Stimulated activated CD4-positive, alpha-beta T cell treated with anti-CD3 and anti-CD28 coated beads, Interleukin-1b, Interleukin-23, amount 100 ng/mL, for 1 hour (primary cell): ENCODE results near the gene CEP128.

Experiments
- DNase-seq, 2 donors: peaks; one replicate each; pipeline ENCODE4 v3.0.0-alpha.2; 2020; ENCODE audit warnings: low read depth in 2 of 2

CEP128 gene

GRCh38 chr14:80941241-80942185 lies at the start of gene CEP128:
TSS of gene CEP128 (minus strand) at chr14:80941738.
- DNase-seq, result peak; percentile 50 to 66

- no peak for DNase-seq
These were observed 47.3 kb upstream of the CEP128 start for GRCh38 chr14:80988735-80989429.

GRCh38 chr14:80988192-80988591 lies 46.7 kb upstream of the CEP128 start:
- no peak for DNase-seq

- DNase-seq, result peak; percentile 27 to 32
These were observed 45.9 kb upstream of the CEP128 start for GRCh38 chr14:80987235-80988032.

- DNase-seq, result no peak
These were observed 41.2 kb upstream of the CEP128 start for GRCh38 chr14:80982711-80983110.

GRCh38 chr14:80981673-80982072 lies 40.1 kb upstream of the CEP128 start:
- no peak for DNase-seq

GRCh38 chr14:80981156-80981555 lies 39.6 kb upstream of the CEP128 start:
- DNase-seq, result no peak

GRCh38 chr14:80979951-80980350 lies 38.4 kb upstream of the CEP128 start:
- no peak for DNase-seq

GRCh38 chr14:80978403-80978802 lies 36.9 kb upstream of the CEP128 start:
- DNase-seq, result no peak

GRCh38 chr14:80977221-80977620 lies 35.7 kb upstream of the CEP128 start:
- no peak for DNase-seq

- no peak for DNase-seq
These were observed 33.1 kb upstream of the CEP128 start for GRCh38 chr14:80974679-80975078.

GRCh38 chr14:80973931-80974641 lies 32.5 kb upstream of the CEP128 start:
- no peak for DNase-seq

- no peak for DNase-seq
These were observed 23.5 kb upstream of the CEP128 start for GRCh38 chr14:80965037-80965436.

- no peak for DNase-seq
These were observed 18.0 kb upstream of the CEP128 start for GRCh38 chr14:80959496-80959895.

- no peak for DNase-seq
These were observed 17.4 kb upstream of the CEP128 start for GRCh38 chr14:80958939-80959338.

- no peak for DNase-seq
These were observed 16.7 kb upstream of the CEP128 start for GRCh38 chr14:80958226-80958625.

- DNase-seq, result no peak
These were observed 16.1 kb upstream of the CEP128 start for GRCh38 chr14:80957613-80958012.

GRCh38 chr14:80956922-80957321 lies 15.4 kb upstream of the CEP128 start:
- DNase-seq, result no peak

GRCh38 chr14:80956102-80956501 lies 14.6 kb upstream of the CEP128 start:
- no peak for DNase-seq

GRCh38 chr14:80955416-80955941 lies 13.9 kb upstream of the CEP128 start, which contains the start of gene TSHR:
TSS of gene TSHR (plus strand) at chr14:80955621. CDS start at chr14:80955681, 60 bp downstream.
- DNase-seq, result no peak

- DNase-seq, result peak; percentile 45 to 56
These were observed 13.3 kb upstream of the CEP128 start for GRCh38 chr14:80954687-80955299.
